Testis (tissue), 2 donors: ENCODE data around the gene LRRFIP1.

Source experiments
- POLR2A ChIP-seq: fragments of 450-650 bp; IDR thresholded peaks from one replicate; pipeline ENCODE4 v1.6.1; 2017; ENCODE audit warnings: antibody characterized with exemption, mild to moderate bottlenecking, moderate library complexity
- TF ChIP-seq, protein P1 (sequence below), 3 experiments: fragments of 450-650 bp in 2 of 3; fragments of 200-600 bp in 1 of 3; sonication (generic) in 1 of 3; IDR thresholded peaks; one replicate each; pipeline ENCODE4 v1.5.1; 2016 to 2019; ENCODE audit warnings: antibody characterized with exemption in 3 of 3, mild to moderate bottlenecking in 2 of 3, moderate library complexity in 1 of 3

DNA sequence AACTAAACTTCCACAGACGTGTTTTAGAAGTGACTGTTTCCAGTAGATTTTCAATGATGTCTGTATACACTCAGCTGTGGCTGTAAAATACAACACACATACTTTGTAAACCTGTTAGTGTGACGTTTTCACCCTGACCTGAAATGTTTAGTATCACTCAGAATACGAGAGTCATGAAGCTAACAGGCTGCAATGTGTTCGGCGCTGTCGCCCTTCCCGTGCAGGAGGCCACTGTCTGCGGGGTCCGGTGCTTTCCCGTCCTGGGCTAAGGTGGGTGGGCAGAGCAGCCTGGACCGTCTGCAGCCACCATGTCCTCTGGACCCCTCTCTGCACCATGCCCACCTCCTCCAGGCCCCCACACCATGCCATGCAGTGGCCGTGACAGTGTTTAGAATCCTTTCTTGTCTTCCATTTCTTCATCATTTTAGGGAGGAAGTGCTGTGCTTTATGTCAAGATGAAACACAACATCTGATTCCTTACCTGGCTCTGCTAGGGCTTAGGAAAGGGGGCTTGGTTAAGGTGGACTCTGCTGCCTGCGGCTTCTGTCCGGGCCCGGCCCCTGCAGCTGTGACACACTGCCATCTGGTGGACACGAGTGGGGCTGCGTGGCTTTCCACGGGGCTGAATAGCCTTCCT lies 117.3 kb downstream of the LRRFIP1 start:
- TF ChIP-seq, protein P1, sequence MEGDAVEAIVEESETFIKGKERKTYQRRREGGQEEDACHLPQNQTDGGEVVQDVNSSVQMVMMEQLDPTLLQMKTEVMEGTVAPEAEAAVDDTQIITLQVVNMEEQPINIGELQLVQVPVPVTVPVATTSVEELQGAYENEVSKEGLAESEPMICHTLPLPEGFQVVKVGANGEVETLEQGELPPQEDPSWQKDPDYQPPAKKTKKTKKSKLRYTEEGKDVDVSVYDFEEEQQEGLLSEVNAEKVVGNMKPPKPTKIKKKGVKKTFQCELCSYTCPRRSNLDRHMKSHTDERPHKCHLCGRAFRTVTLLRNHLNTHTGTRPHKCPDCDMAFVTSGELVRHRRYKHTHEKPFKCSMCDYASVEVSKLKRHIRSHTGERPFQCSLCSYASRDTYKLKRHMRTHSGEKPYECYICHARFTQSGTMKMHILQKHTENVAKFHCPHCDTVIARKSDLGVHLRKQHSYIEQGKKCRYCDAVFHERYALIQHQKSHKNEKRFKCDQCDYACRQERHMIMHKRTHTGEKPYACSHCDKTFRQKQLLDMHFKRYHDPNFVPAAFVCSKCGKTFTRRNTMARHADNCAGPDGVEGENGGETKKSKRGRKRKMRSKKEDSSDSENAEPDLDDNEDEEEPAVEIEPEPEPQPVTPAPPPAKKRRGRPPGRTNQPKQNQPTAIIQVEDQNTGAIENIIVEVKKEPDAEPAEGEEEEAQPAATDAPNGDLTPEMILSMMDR (IDR thresholded peaks at IDR 0.05), result peak; percentile 94 to 95 (median 94)
- no peak for TF ChIP-seq POLR2A
